Measurements from ENCODE around the gene BABAM1. TPM values are rescaled to one million over a fixed set of nuclear protein-coding genes. Genes with fewer than 3 reads are reported as not detected.

Gene BABAM1
- total and polyA plus RNA-seq, 9 of the 15 experiments (the other 6 are each of a cell fraction or from before 2014, with no cell fraction given), result 14.7 to 160 (median 113) TPM

- TF ChIP-seq TRIM25 (IDR thresholded peaks at IDR 0.05; ENCODE audit: borderline replicate concordance) (no peak), TSHZ1 (CRISPR knock-in tag; IDR thresholded peaks at IDR 0.05) (no peak), CBFA2T2 (conservative IDR thresholded peaks at IDR 0.05) (no peak), NFIC (IDR thresholded peaks at IDR 0.05) (peak; percentile 91), NCOA6 (IDR thresholded peaks at IDR 0.05) (no peak), E4F1 (CRISPR knock-in tag; IDR thresholded peaks at IDR 0.05; ENCODE audit: borderline replicate concordance) (no peak), SMAD4 (CRISPR knock-in tag; conservative IDR thresholded peaks at IDR 0.05) (peak; percentile 50), ZNF592 (IDR thresholded peaks at IDR 0.05) (peak; percentile 68; the same call in 1 of the 2 replicates), TEAD4 (IDR thresholded peaks at IDR 0.05; ENCODE audit: low read length) (no peak), TEAD4 (CRISPR knock-in tag; IDR thresholded peaks at IDR 0.05; ENCODE audit: borderline replicate concordance) (no peak), NFE2L1 (tag; IDR thresholded peaks at IDR 0.05; ENCODE audit: borderline replicate concordance, low read depth) (no peak)
- TF ChIP-seq, protein P1, sequence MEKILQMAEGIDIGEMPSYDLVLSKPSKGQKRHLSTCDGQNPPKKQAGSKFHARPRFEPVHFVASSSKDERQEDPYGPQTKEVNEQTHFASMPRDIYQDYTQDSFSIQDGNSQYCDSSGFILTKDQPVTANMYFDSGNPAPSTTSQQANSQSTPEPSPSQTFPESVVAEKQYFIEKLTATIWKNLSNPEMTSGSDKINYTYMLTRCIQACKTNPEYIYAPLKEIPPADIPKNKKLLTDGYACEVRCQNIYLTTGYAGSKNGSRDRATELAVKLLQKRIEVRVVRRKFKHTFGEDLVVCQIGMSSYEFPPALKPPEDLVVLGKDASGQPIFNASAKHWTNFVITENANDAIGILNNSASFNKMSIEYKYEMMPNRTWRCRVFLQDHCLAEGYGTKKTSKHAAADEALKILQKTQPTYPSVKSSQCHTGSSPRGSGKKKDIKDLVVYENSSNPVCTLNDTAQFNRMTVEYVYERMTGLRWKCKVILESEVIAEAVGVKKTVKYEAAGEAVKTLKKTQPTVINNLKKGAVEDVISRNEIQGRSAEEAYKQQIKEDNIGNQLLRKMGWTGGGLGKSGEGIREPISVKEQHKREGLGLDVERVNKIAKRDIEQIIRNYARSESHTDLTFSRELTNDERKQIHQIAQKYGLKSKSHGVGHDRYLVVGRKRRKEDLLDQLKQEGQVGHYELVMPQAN (IDR thresholded peaks at IDR 0.05; ENCODE audit: borderline replicate concordance), result no peak
Measured at GRCh38 chr19:17248011-17248776, 19.0 kb upstream of the BABAM1 start (continued).

Data from K562 (cell line).